Spleen (tissue), 7 donors: Measurements from ENCODE around the gene KANK4.

ENCODE experiments used
- POLR2A ChIP-seq, 3 donors: fragments of 450-650 bp; IDR thresholded peaks; one replicate each; pipeline ENCODE4 v1.5.1; 2017; ENCODE audit warnings: antibody characterized with exemption in 3 of 3, mild to moderate bottlenecking in 1 of 3
- POLR2AphosphoS5 ChIP-seq, 3 donors: sonication (generic); formaldehyde crosslinking; IDR thresholded peaks; one replicate each; pipeline ENCODE4 v1.5.1; 2017; ENCODE audit warnings: antibody characterized with exemption in 3 of 3
- TF ChIP-seq, protein P1 (sequence below), 11 experiments: fragments of 200-600 bp in 7 of 11; fragments of 450-650 bp in 4 of 11; sonication (generic) in 4 of 11; IDR thresholded peaks in 8 of 11; conservative IDR thresholded peaks in 3 of 11; 1 replicate in 7 of 11; 2 replicates in 4 of 11; pipeline versions ENCODE4 v1.4.0 to v1.8.0; 2016 to 2021; ENCODE audit warnings: antibody characterized with exemption in 11 of 11, inconsistent platforms in 4 of 11, mild to moderate bottlenecking in 1 of 11
- donor health status: DM: no; HTN: no; CAD: no; lungs with moderate emphysema.
- donor health status: DM: no; HTN: no; CAD: no.
- donor health status: DM: no; HTN: no; CAD: no.

DNA sequence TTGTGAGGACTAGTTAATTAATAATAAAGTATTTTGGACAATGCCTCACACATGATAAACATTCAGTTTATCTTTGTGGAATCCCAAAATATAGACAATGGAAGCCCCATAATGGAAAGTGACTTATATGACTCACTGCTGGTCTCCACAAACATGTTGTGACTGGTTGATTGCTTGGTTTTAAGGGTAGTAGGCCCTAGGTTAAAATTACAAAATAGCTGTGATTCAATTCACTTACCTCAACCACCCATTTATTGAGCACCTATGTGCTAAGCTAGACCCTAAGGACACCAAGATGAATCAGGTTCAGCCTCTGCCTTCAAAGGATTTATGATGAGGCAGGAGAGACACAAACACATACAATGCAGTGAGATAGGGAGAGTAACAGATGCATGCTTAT is 42.4 kb downstream of the KANK4 start:
- TF ChIP-seq, protein P1, sequence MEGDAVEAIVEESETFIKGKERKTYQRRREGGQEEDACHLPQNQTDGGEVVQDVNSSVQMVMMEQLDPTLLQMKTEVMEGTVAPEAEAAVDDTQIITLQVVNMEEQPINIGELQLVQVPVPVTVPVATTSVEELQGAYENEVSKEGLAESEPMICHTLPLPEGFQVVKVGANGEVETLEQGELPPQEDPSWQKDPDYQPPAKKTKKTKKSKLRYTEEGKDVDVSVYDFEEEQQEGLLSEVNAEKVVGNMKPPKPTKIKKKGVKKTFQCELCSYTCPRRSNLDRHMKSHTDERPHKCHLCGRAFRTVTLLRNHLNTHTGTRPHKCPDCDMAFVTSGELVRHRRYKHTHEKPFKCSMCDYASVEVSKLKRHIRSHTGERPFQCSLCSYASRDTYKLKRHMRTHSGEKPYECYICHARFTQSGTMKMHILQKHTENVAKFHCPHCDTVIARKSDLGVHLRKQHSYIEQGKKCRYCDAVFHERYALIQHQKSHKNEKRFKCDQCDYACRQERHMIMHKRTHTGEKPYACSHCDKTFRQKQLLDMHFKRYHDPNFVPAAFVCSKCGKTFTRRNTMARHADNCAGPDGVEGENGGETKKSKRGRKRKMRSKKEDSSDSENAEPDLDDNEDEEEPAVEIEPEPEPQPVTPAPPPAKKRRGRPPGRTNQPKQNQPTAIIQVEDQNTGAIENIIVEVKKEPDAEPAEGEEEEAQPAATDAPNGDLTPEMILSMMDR (IDR thresholded peaks at IDR 0.05 in 8 of 11, conservative IDR thresholded peaks at IDR 0.05 in 3 of 11) = no peak
- no peak for TF ChIP-seq POLR2AphosphoS5 (IDR thresholded peaks at IDR 0.05)
- no peak for TF ChIP-seq POLR2A (IDR thresholded peaks at IDR 0.05)
